ENCODE results near the gene BOC. TPM values are rescaled to one million over a fixed set of nuclear protein-coding genes. Genes with fewer than 3 reads are reported as not detected.
A peak's percentile ranks its signal among the peaks of the same experiment; 100 is the strongest.

BOC gene
- total RNA-seq, 2 experiments from 2014 or later: 0.03 TPM; not detected in 1

DNA sequence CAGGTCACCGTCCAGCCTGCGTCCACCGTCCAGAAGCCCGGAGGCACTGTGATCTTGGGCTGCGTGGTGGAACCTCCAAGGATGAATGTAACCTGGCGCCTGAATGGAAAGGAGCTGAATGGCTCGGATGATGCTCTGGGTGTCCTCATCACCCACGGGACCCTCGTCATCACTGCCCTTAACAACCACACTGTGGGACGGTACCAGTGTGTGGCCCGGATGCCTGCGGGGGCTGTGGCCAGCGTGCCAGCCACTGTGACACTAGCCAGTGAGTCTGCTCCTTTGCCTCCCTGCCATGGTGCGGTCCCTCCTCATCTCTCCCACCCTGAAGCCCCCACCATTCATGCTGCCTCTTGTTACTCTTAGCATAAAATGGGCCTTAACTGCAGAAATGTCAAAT, 39.2 kb downstream of the BOC start:
- Histone ChIP-seq H3K79me2 (ENCODE audit: insufficient read depth, low read depth, low read length) (no peaks in the 10 kb centered on the region), H3K9me3 (ENCODE audit: low read length) (no peaks in the 10 kb centered on the region), H3K27ac (ENCODE audit: low read depth, low read length, poor library complexity, severe bottlenecking) (no peak overlapping the region), H4K20me1 (ENCODE audit: insufficient read depth, low read length) (no peaks in the 10 kb centered on the region), H3K4me2 (ENCODE audit: low read length) (no peak overlapping the region), H3K36me3 (ENCODE audit: insufficient read depth, low read length) (no peaks in the 10 kb centered on the region), H2AFZ (ENCODE audit: low read length) (no peak overlapping the region), H3K9me2 (ENCODE audit: insufficient read depth, low read length) (no peaks in the 10 kb centered on the region), H3K4me3 (ENCODE audit: low read depth, low read length, poor library complexity, severe bottlenecking) (no peak overlapping the region), H3K4me1 (ENCODE audit: insufficient read depth, low read length, poor library complexity, severe bottlenecking) (no peaks in the 10 kb centered on the region)
- BruUV-seq (replicated peaks): no TSS peak
- no peak for DNase-seq (ENCODE audit: low spot score)
- intact Hi-C loops (cut with micrococcal nuclease; ENCODE audit: unreplicated experiment): no loop called here
- ChIA-PET POLR2A (no interaction called here), CTCF (ENCODE audit: unreplicated experiment) (no interaction called here)
- TF ChIP-seq, protein P1, sequence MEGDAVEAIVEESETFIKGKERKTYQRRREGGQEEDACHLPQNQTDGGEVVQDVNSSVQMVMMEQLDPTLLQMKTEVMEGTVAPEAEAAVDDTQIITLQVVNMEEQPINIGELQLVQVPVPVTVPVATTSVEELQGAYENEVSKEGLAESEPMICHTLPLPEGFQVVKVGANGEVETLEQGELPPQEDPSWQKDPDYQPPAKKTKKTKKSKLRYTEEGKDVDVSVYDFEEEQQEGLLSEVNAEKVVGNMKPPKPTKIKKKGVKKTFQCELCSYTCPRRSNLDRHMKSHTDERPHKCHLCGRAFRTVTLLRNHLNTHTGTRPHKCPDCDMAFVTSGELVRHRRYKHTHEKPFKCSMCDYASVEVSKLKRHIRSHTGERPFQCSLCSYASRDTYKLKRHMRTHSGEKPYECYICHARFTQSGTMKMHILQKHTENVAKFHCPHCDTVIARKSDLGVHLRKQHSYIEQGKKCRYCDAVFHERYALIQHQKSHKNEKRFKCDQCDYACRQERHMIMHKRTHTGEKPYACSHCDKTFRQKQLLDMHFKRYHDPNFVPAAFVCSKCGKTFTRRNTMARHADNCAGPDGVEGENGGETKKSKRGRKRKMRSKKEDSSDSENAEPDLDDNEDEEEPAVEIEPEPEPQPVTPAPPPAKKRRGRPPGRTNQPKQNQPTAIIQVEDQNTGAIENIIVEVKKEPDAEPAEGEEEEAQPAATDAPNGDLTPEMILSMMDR (conservative IDR thresholded peaks at IDR 0.05; ENCODE audit: low read length): no peak
- no peak for TF ChIP-seq EZH2phosphoT487 (IDR thresholded peaks at IDR 0.05; ENCODE audit: borderline replicate concordance, low read depth, low read length)

DNA sequence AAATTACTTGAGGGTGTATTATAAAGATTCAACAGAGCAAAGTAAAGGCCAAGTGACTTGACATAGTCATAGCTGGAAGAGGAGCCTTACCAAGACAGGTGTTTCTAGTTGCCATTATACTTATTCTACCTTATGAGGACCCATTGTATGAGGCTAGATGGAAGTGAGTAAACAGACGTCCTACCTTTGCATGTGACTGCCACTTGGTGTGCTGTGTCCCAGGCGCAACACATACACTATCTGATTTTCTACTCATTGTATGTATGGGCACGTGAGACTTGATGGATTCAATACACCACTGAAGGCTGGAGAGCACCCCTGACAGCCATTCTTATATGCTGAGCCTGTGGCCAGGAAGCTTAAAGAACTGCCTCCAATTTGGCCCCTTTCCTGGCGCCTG, 40.5 kb downstream of the BOC start:
- Histone ChIP-seq H3K4me2 (ENCODE audit: low read length) (no peak overlapping the region), H3K4me1 (ENCODE audit: insufficient read depth, low read length, poor library complexity, severe bottlenecking) (no peaks in the 10 kb centered on the region), H3K9me2 (ENCODE audit: insufficient read depth, low read length) (no peaks in the 10 kb centered on the region), H4K20me1 (ENCODE audit: insufficient read depth, low read length) (no peaks in the 10 kb centered on the region), H3K4me3 (ENCODE audit: low read depth, low read length, poor library complexity, severe bottlenecking) (no peak overlapping the region), H3K79me2 (ENCODE audit: insufficient read depth, low read depth, low read length) (no peaks in the 10 kb centered on the region), H2AFZ (ENCODE audit: low read length) (no peak overlapping the region), H3K36me3 (ENCODE audit: insufficient read depth, low read length) (no peaks in the 10 kb centered on the region), H3K9me3 (ENCODE audit: low read length) (no peaks in the 10 kb centered on the region), H3K27ac (ENCODE audit: low read depth, low read length, poor library complexity, severe bottlenecking) (no peak overlapping the region)
- ChIA-PET CTCF (ENCODE audit: unreplicated experiment) (no interaction called here), POLR2A (no interaction called here)
- BruUV-seq (replicated peaks): no TSS peak
- TF ChIP-seq EZH2phosphoT487 (IDR thresholded peaks at IDR 0.05; ENCODE audit: borderline replicate concordance, low read depth, low read length): no peak
- TF ChIP-seq, protein P1 (conservative IDR thresholded peaks at IDR 0.05; ENCODE audit: low read length): 0 out of 2 replicates have a peak, but pooled peaks have one; percentile 25
- intact Hi-C loops (cut with micrococcal nuclease; ENCODE audit: unreplicated experiment): no loop called here
- peak; percentile 2 for DNase-seq (ENCODE audit: low spot score)

- H3K4me1 ChIP-seq (ENCODE audit: insufficient read depth, low read length, poor library complexity, severe bottlenecking): no peaks in the 10 kb centered on the region
- no peak for DNase-seq (ENCODE audit: low spot score)
- CTCF ChIA-PET (ENCODE audit: unreplicated experiment): no interaction called here
- POLR2A ChIA-PET: no interaction called here
- intact Hi-C loops (cut with micrococcal nuclease; ENCODE audit: unreplicated experiment): no loop called here
- no peaks in the 10 kb centered on the region for H3K9me2 ChIP-seq (ENCODE audit: insufficient read depth, low read length)
- H3K4me3 ChIP-seq (ENCODE audit: low read depth, low read length, poor library complexity, severe bottlenecking): no peak overlapping the region
- H3K36me3 ChIP-seq (ENCODE audit: insufficient read depth, low read length): no peaks in the 10 kb centered on the region
- no peak overlapping the region for H3K4me2 ChIP-seq (ENCODE audit: low read length)
- no peak for TF ChIP-seq EZH2phosphoT487 (IDR thresholded peaks at IDR 0.05; ENCODE audit: borderline replicate concordance, low read depth, low read length)
- TF ChIP-seq, protein P1 (conservative IDR thresholded peaks at IDR 0.05; ENCODE audit: low read length): no peak
- H2AFZ ChIP-seq (ENCODE audit: low read length): no peak overlapping the region
- no peak overlapping the region for H3K27ac ChIP-seq (ENCODE audit: low read depth, low read length, poor library complexity, severe bottlenecking)
- no peaks in the 10 kb centered on the region for H3K79me2 ChIP-seq (ENCODE audit: insufficient read depth, low read depth, low read length)
- BruUV-seq (replicated peaks): no TSS peak
- H4K20me1 ChIP-seq (ENCODE audit: insufficient read depth, low read length): no peaks in the 10 kb centered on the region
- H3K9me3 ChIP-seq (ENCODE audit: low read length): no peaks in the 10 kb centered on the region
These were observed 41.2 kb downstream of the BOC start for GRCh38 chr3:113252553-113252952.

Data from OCI-LY7 (cell line).